Esophagus mucosa (tissue), 1 donor: ENCODE data around the gene C1QTNF2. TPM values are rescaled to one million over a fixed set of nuclear protein-coding genes. Genes with fewer than 3 reads are reported as not detected.

Source experiments
- ATAC-seq: fragments of 200-7000 bp; cut with Tn5 transposase; one replicate; pipeline ENCODE4 v1.9.1; 2020
- total RNA-seq: library from RNA; stranded (reverse); gene quantifications from one replicate; pipeline ENCODE4 v1.2.4, GENCODE V29; 2023
- donor health status: DM: yes; HTN: yes; CAD: no.

Gene C1QTNF2
- total RNA-seq, 1 donor from 2014 or later = 0.20 TPM

- ATAC-seq = no peak
Measured at GRCh38 chr5:160371294-160371693, 868 bp upstream of the C1QTNF2 start.

DNA sequence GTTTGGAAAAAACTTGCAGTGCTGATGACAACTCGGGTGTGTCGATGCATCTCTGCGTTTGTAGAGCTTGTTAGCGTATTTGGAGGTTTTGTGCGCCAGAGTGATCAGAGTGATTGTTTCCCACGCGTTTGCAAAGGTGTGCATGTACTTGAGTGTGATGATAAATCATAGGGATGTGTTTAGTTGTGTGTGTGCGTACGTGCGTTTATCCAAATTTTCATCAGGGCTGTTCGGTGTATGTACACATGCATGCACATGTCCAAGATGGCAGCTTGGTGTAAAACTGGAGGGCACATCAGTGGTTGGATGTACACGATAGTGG, 248 bp upstream of the C1QTNF2 start:
- no peak for ATAC-seq

- ATAC-seq = no peak
Measured at GRCh38 chr5:160367885-160368284, 2.5 kb downstream of the C1QTNF2 start.

- ATAC-seq = no peak
Measured at GRCh38 chr5:160367261-160367660, 3.2 kb downstream of the C1QTNF2 start.

DNA sequence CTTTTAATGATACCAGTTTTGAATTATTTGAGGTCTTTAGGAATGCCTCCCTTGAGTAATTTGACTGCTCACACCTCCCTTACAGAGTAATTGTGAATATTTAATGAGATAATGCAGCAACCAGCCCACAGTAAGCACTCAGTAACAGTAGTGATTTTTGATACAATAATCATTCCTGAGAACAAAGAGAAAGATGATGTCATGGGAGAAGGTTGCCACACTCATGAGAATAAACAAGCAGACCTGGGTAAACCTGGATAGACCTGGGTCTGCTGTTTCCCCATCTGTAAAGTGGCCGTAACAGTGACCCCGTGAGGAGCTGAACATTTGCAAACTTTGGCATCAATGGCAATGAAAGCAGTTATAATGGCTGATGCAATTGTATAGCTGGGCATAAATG, 4.2 kb downstream of the C1QTNF2 start:
- no peak for ATAC-seq

DNA sequence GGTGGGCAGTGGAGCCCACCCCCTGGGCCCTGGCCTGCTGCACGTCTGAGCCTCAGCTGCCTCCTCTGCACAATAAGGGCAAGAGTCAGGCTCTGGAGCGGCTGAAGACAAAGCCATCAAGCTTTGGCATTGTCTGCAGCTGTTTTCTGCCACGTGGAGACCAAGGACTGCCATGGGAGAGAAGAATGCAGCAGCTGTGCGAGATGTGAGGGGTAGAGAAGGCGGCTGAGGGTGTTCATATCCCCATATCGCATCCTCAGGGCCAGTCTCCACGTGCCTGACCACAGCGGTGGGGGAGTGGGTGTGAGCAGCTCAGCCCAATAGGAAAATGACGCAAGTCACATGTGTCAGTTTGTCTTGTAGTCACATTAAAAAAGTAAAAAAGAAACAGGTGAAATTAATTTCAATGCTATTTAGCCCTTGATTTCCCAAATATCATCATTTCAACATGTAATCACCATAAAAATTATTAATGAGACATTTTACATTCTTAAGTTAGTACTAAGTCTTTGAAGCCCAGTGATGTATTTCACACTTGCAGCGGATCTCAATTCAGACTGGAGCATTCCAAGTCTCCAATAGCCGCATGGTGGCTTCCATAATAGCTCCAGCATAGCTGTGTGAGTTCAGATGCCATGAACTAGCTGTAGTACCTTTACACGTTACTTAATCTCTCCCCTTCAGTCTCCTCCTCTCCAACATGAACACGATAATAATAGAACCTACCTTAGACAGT, 6.6 kb downstream of the C1QTNF2 start:
- no peak for ATAC-seq

- ATAC-seq = no peak
Measured at GRCh38 chr5:160363211-160363610, 7.2 kb downstream of the C1QTNF2 start.

GRCh38 chr5:160361624-160362228, 8.7 kb downstream of the C1QTNF2 start:
- no peak for ATAC-seq

GRCh38 chr5:160360310-160360709, 10.1 kb downstream of the C1QTNF2 start:
- ATAC-seq = no peak

DNA sequence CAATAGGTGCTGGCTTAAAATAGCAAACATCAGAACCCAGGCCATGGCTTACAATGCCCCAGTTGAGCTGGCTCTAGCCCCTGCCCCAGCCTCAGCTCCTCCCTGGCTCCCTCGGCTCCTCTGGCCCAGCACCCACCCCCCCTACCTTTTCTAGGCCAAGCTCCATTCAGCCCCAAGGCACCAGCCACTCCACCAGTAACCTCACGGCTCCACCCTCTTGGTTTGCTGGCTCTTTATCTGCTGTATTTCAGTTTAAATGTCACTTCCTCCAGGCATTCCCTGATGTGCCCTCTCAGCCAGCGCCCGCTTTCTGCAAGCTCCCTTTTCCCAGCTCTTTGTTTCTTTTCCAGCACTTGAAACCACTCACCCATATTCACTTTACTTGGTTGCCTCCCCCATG, 10.6 kb downstream of the C1QTNF2 start:
- ATAC-seq = no peak

GRCh38 chr5:160359242-160359641, 11.2 kb downstream of the C1QTNF2 start:
- ATAC-seq = no peak

DNA sequence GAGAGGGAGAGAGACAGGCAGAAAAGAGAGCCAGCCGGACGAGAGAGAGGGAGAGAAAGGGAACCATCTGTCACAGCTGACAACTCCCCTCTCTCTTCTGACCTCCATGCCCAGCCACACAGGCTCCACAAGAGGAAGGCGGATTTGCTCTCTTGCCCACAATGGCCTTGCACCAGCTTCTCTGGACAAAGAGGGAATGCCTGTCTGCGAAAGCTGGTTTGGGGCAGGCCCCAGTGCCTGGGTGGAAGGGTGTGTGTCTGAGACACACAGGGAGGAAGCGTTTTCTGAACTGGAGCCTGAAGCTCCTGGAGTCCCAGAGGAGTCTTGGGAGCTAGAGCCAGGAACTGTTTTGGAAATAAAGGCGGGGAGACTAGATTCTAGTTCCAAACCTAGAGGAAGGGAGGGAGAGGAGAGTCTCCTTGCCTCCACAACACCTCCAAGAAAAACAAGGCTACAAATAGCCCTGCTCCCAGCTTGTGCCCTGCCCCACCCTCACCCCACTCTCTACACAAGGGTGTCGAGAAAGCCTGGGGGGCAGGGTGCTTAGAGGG, 12.5 kb downstream of the C1QTNF2 start:
- no peak for ATAC-seq

GRCh38 chr5:160357394-160357793, 13.0 kb downstream of the C1QTNF2 start:
- no peak for ATAC-seq

GRCh38 chr5:160356550-160357347, 13.7 kb downstream of the C1QTNF2 start:
- ATAC-seq = no peak

GRCh38 chr5:160354666-160355065, 15.8 kb downstream of the C1QTNF2 start:
- no peak for ATAC-seq

DNA sequence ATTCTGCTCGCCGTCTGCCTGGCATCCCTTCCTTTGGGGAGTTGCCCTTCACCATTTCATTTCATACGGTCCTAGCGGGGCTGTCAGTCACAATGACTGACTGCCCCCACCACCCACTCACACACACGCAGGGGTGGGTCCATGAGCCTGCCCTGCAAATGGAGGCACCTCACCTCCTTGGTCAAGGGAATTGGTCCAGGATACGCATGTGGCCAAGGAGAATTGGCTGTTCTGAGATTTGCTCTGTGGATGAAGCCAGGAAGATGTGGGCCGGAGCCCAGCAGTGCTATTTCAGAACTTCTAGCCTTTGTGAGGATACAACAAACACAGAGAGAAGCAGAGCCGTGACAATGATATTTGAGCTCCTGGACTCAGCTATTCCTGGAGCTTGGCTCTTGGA, 17.0 kb downstream of the C1QTNF2 start:
- no peak for ATAC-seq

- ATAC-seq = no peak
Measured at GRCh38 chr5:160352308-160352707, 18.1 kb downstream of the C1QTNF2 start.

DNA sequence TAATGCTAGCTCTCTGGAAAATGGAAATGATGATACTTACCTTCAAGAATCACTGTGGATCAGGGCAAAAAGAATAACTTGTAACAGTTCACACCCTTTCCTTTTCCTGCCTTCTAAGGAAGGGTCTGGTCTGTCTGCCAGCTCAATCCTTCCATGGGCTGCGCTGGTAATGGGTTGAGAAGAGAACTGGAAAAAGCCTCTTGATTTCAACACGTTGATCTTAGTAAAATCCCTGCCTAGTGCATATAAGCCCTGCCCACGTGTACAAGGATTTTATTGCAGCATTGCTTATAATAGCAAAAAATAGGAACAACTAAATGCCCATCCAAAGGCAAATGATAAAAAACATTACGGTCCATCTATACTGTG, 20.5 kb downstream of the C1QTNF2 start:
- no peak for ATAC-seq

DNA sequence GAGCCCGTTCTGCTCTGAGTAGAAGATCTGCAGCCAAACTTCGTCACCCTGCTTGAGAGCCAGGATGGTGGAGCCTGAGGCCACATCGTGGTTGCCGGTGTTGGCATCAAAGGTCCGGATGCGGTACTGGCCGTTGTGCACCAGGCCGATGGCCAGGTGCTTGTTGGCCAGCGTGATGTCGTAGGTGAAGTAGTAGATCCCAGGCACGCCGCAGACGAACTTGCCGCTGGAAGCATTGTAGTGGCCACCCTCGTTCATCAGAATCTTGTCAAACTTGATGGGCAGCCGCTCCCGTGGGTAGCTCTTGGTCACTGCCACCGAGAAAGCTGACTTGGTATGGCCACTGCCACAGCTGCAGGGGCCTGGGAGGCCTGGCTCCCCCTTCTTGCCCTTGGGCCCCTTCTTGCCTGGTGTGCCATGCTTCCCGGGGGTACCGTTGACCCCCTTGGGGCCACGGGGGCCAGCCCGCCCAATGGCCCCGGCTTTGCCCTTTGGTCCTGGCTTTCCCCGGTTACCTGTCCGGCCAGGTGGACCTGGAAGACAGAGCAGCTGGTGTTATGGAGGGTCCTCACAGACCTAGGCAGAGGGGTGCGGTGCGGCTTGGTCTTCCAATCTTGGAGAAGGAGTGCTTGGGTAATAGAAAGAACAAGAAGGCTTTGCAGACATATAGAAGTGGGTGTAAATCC, 21.0 kb downstream of the C1QTNF2 start:
- no peak for ATAC-seq

GRCh38 chr5:160348080-160348479, 22.3 kb downstream of the C1QTNF2 start:
- ATAC-seq = no peak

DNA sequence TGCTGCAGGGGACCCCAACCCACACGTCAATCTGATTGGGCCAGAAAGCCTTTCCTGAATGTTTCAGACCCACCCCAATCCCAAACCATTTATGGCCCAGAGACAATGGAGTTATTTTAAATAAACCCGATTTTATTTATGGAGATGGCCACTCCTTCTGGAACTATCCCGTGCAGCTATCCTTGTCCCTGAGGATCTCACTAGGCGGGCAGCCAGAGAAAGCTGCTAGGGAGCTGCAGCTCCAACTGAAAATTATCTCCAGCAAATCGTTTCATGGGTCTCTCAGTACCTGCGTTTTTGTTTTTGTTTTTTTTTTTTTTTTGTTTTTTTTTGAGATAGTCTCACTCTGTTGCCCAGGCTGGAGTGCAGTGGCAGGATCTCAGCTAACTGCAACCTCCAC, 23.0 kb downstream of the C1QTNF2 start:
- ATAC-seq = no peak

DNA sequence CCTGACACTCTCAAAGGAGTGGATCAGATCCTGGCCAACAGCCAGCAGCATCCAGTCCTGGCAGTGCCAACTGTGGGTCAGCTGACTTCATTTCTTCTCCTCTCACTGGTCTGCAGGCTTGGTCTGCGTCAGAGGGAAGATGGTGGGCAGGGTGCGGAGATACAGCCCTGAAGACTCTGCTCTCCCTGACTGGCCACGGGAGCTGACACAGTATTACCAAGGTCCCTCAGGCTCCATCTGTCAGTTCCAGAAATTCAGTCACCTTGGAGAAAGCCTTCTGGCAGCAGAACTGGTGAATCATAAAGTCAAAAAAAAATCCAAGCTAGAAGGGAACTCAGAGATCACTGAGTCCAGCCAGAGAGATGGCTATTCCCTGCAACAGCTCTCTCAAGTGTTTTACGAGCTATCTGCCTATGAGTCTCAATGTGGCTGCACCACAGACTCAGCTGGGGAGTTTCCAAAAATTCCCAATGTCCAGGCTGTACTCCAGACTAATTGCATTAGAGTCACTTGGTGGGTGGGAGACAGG, 27.9 kb downstream of the C1QTNF2 start:
- ATAC-seq = peak; percentile 50
